HL-60 (cell line): ENCODE measurements around the gene ZNF106.

ENCODE experiments used
- DNase-seq, 2 experiments: peaks; one replicate each; pipeline ENCODE4 v3.0.0-alpha.2; 2010 to 2020; ENCODE audit warnings: low read depth in 1 of 2, low spot score in 1 of 2
- H3K27ac ChIP-seq: fragments of 250-450 bp; sonication (Bioruptor Pico); replicated peaks from 2 replicates; pipeline ENCODE4 v1.5.1; 2020; ENCODE audit warnings: mild to moderate bottlenecking, moderate library complexity
- H3K27me3 ChIP-seq: fragments of 250-450 bp; sonication (Bioruptor Pico); 2 replicates; pipeline ENCODE4 v1.5.1; 2021; ENCODE audit warnings: mild to moderate bottlenecking, moderate library complexity; ENCODE audit not compliant: insufficient read depth, poor library complexity, severe bottlenecking
- H3K4me3 ChIP-seq: replicated peaks from 2 replicates; pipeline ENCODE4 v1.5.1; 2011; ENCODE audit warnings: mild to moderate bottlenecking, control low read depth, low read length; ENCODE audit not compliant: insufficient read depth
- GABPA ChIP-seq: IDR thresholded peaks from 2 replicates; pipeline ENCODE4 v1.6.1; 2012; ENCODE audit warnings: low read depth
- POLR2AphosphoS5 ChIP-seq: IDR thresholded peaks from 2 replicates; pipeline ENCODE4 v1.6.1; 2012; ENCODE audit warnings: low read depth
- SPI1 ChIP-seq: IDR thresholded peaks from 2 replicates; pipeline ENCODE4 v1.6.1; 2012; ENCODE audit warnings: low read depth, mild to moderate bottlenecking, borderline replicate concordance
- TF ChIP-seq, protein P1 (sequence below): IDR thresholded peaks from 2 replicates; pipeline ENCODE4 v1.6.1; 2012; ENCODE audit warnings: low read depth; ENCODE audit not compliant: insufficient replicate concordance
- TF ChIP-seq, protein P2 (sequence below): IDR thresholded peaks from one replicate; pipeline ENCODE4 v1.5.1; 2011; ENCODE audit warnings: low read length, control low read depth, inconsistent platforms; ENCODE audit not compliant: insufficient read depth

The ZNF106 gene

DNA sequence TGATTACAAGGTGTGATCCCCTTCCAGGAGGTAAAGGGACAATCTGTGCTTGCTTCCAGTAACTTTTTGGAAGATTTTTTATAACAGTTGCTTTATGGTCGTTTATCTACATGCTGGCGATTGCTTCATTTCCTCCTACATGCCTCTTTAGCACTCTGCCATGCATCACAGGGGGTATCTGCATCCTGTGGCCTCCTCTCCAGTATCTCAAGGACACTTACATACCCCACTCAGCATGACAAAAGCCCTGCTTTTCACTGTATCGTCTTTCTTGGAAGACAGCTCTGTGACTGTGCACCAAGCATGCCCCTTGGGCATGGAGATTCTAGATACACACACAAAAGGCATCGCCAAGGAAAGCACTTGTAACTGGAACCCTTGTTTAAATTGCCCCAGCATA lies 106.3 kb downstream of the ZNF106 start:
- TF ChIP-seq, protein P1, sequence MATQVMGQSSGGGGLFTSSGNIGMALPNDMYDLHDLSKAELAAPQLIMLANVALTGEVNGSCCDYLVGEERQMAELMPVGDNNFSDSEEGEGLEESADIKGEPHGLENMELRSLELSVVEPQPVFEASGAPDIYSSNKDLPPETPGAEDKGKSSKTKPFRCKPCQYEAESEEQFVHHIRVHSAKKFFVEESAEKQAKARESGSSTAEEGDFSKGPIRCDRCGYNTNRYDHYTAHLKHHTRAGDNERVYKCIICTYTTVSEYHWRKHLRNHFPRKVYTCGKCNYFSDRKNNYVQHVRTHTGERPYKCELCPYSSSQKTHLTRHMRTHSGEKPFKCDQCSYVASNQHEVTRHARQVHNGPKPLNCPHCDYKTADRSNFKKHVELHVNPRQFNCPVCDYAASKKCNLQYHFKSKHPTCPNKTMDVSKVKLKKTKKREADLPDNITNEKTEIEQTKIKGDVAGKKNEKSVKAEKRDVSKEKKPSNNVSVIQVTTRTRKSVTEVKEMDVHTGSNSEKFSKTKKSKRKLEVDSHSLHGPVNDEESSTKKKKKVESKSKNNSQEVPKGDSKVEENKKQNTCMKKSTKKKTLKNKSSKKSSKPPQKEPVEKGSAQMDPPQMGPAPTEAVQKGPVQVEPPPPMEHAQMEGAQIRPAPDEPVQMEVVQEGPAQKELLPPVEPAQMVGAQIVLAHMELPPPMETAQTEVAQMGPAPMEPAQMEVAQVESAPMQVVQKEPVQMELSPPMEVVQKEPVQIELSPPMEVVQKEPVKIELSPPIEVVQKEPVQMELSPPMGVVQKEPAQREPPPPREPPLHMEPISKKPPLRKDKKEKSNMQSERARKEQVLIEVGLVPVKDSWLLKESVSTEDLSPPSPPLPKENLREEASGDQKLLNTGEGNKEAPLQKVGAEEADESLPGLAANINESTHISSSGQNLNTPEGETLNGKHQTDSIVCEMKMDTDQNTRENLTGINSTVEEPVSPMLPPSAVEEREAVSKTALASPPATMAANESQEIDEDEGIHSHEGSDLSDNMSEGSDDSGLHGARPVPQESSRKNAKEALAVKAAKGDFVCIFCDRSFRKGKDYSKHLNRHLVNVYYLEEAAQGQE = no peak
- TF ChIP-seq SPI1 = no peak
- TF ChIP-seq POLR2AphosphoS5 = no peak
- TF ChIP-seq, protein P2, sequence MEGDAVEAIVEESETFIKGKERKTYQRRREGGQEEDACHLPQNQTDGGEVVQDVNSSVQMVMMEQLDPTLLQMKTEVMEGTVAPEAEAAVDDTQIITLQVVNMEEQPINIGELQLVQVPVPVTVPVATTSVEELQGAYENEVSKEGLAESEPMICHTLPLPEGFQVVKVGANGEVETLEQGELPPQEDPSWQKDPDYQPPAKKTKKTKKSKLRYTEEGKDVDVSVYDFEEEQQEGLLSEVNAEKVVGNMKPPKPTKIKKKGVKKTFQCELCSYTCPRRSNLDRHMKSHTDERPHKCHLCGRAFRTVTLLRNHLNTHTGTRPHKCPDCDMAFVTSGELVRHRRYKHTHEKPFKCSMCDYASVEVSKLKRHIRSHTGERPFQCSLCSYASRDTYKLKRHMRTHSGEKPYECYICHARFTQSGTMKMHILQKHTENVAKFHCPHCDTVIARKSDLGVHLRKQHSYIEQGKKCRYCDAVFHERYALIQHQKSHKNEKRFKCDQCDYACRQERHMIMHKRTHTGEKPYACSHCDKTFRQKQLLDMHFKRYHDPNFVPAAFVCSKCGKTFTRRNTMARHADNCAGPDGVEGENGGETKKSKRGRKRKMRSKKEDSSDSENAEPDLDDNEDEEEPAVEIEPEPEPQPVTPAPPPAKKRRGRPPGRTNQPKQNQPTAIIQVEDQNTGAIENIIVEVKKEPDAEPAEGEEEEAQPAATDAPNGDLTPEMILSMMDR = no peak
- H3K27me3 ChIP-seq = no peaks in the 10 kb centered on the region
- no peak overlapping the region for H3K27ac ChIP-seq
- no peak for DNase-seq
- H3K4me3 ChIP-seq = no peak overlapping the region

DNA sequence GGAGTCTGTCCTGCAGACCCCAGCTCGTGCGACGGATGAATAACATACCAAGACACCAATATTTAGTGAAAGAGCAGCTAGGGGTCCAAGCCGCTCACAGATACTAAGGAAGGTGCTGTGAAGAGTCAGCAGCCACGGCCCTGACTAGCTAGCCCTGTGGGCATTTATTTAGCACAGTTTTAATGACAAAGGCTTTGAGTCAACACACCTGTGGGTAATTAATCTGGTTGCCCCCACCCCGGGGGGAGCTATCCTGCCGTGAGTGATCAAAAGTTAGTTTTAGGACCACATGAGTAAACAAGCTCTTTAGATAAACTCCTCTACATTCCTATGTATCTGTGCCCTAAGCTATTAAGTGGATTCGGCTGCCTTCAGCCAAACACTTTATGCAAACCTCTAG lies 112.9 kb downstream of the ZNF106 start:
- no peaks in the 10 kb centered on the region for H3K27me3 ChIP-seq
- TF ChIP-seq, protein P2 = no peak
- TF ChIP-seq GABPA = no peak
- TF ChIP-seq SPI1 = no peak
- TF ChIP-seq POLR2AphosphoS5 = no peak
- TF ChIP-seq, protein P1 = no peak
- H3K27ac ChIP-seq = no peak overlapping the region
- no peak for DNase-seq
- H3K4me3 ChIP-seq = no peak overlapping the region

DNA sequence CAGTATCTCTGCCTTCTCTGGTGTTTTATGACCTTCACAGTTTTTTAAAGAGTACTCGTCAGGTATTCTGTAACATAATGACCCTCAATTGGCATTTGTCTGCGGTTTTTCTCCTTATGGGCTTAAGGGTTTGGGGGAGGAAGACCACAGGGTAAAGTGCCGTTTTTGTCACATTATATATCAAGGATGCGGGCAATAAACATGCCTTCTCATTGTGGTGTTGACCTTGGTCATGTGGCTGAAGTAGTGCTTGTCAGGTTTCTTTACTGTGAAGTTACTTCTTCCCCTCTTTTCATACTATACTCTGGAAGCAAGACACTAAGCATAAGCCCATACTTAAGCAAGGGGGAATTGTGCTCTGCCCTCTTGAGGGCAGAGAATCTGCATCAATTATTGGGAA lies 115.0 kb downstream of the ZNF106 start:
- TF ChIP-seq SPI1 (no peak), GABPA (no peak), POLR2AphosphoS5 (no peak)
- TF ChIP-seq, protein P1 = no peak
- TF ChIP-seq, protein P2 = no peak
- H3K27me3 ChIP-seq = no peaks in the 10 kb centered on the region
- DNase-seq = no peak
- no peak overlapping the region for H3K27ac ChIP-seq
- no peak overlapping the region for H3K4me3 ChIP-seq
